Left ventricle myocardium inferior (tissue), 1 donor: ENCODE measurements around the gene PDE3B. TPM values are rescaled to one million over a fixed set of nuclear protein-coding genes. Genes with fewer than 3 reads are reported as not detected.
"Not testable (repeated sequence)": the region's sequence is repeated elsewhere in the genome, so short reads cannot be mapped to it uniquely, and the experiment has no call there.

Experiments used
- DNase-seq: peaks from one replicate; pipeline ENCODE4 v3.0.0-alpha.2; 2020
- H3K27ac ChIP-seq: fragments of 200-600 bp; replicated peaks from 2 replicates; pipeline ENCODE4 v1.8.0; 2021
- H3K27me3 ChIP-seq: fragments of 200-600 bp; 2 replicates; pipeline ENCODE4 v1.8.0; 2021; ENCODE audit warnings: low read depth
- H3K36me3 ChIP-seq: fragments of 200-600 bp; 2 replicates; pipeline ENCODE4 v1.8.0; 2021
- H3K4me1 ChIP-seq: fragments of 200-600 bp; 2 replicates; pipeline ENCODE4 v1.8.0; 2021
- H3K4me3 ChIP-seq: fragments of 200-600 bp; 2 replicates; pipeline ENCODE4 v1.8.0; 2021; ENCODE audit warnings: mild to moderate bottlenecking, moderate library complexity
- H3K9me3 ChIP-seq: fragments of 200-600 bp; replicated peaks from 2 replicates; pipeline ENCODE4 v1.8.0; 2021
- CTCF ChIP-seq: fragments of 200-600 bp; IDR thresholded peaks from 2 replicates; pipeline ENCODE4 v1.8.0; 2021; ENCODE audit warnings: antibody characterized with exemption, mild to moderate bottlenecking, borderline replicate concordance
- intact Hi-C: fragments of 100-400 bp; cut with micrococcal nuclease; formaldehyde crosslinking; loops from one replicate; pipeline ENCODE4 v1.11.0; 2022
- total RNA-seq: library from RNA; stranded (reverse); fragmentation: NEBNext Ultra II Directional; extraction: Animal tissue kit (Norgen Biotek cat#: 25700); gene quantifications from one replicate; pipeline ENCODE4 v1.2.1, GENCODE V29; 2021
- donor health status: DM: no; HTN: yes; CAD: no; lungs with severe emphysema.

The PDE3B gene
- total RNA-seq, 1 donor from 2014 or later: 5.9 TPM

- DNase-seq: no peak
- no peaks in the 10 kb centered on the region for H3K36me3 ChIP-seq
- no peaks in the 10 kb centered on the region for H3K9me3 ChIP-seq
- H3K27ac ChIP-seq: no peak overlapping the region
- no peaks in the 10 kb centered on the region for H3K27me3 ChIP-seq
- H3K4me3 ChIP-seq: no peak overlapping the region
- intact Hi-C loops: no loop called here
- TF ChIP-seq CTCF: no peak
- no peaks in the 10 kb centered on the region for H3K4me1 ChIP-seq
These were observed 149.9 kb downstream of the PDE3B start for GRCh38 chr11:14793546-14793945.

- intact Hi-C loops, H3K27me3 ChIP-seq, H3K4me1 ChIP-seq, DNase-seq, H3K9me3 ChIP-seq, H3K36me3 ChIP-seq, H3K4me3 ChIP-seq, H3K27ac ChIP-seq: not testable (repeated sequence)
These were observed 152.4 kb downstream of the PDE3B start for GRCh38 chr11:14796028-14796427.

GRCh38 chr11:14803846-14804245, 160.2 kb downstream of the PDE3B start:
- Histone ChIP-seq H3K27ac (no peak overlapping the region), H3K27me3 (no peaks in the 10 kb centered on the region), H3K36me3 (peaks cover 3% of the 10 kb centered on the region), H3K4me1 (no peaks in the 10 kb centered on the region), H3K9me3 (no peaks in the 10 kb centered on the region), H3K4me3 (no peak overlapping the region)
- no peak for TF ChIP-seq CTCF
- intact Hi-C loops: no loop called here
- no peak for DNase-seq

GRCh38 chr11:14809466-14809865, 165.9 kb downstream of the PDE3B start:
- intact Hi-C loops: no loop called here
- H3K27ac ChIP-seq: no peak overlapping the region
- no peaks in the 10 kb centered on the region for H3K9me3 ChIP-seq
- peaks cover 12% of the 10 kb centered on the region for H3K36me3 ChIP-seq
- no peak for TF ChIP-seq CTCF
- no peak for DNase-seq
- H3K4me1 ChIP-seq: no peaks in the 10 kb centered on the region
- H3K4me3 ChIP-seq: no peak overlapping the region
- no peaks in the 10 kb centered on the region for H3K27me3 ChIP-seq

- intact Hi-C loops: no loop called here
- Histone ChIP-seq H3K4me1 (no peaks in the 10 kb centered on the region), H3K27me3 (no peaks in the 10 kb centered on the region)
These were observed 169.2 kb downstream of the PDE3B start for GRCh38 chr11:14812757-14813156.

GRCh38 chr11:14813516-14813915, 169.9 kb downstream of the PDE3B start:
- no peak overlapping the region for H3K4me3 ChIP-seq
- intact Hi-C loops: no loop called here
- no peaks in the 10 kb centered on the region for H3K4me1 ChIP-seq
- no peaks in the 10 kb centered on the region for H3K9me3 ChIP-seq
- DNase-seq: no peak
- no peak overlapping the region for H3K27ac ChIP-seq
- H3K27me3 ChIP-seq: no peaks in the 10 kb centered on the region
- TF ChIP-seq CTCF: no peak
- peaks cover 9% of the 10 kb centered on the region for H3K36me3 ChIP-seq

More at GRCh38 chr11:14812757-14813156, 169.2 kb downstream of the PDE3B start:
- no peak for TF ChIP-seq CTCF
- no peaks in the 10 kb centered on the region for H3K9me3 ChIP-seq
- H3K27ac ChIP-seq: no peak overlapping the region
- DNase-seq: no peak
- no peak overlapping the region for H3K4me3 ChIP-seq
- peaks cover 9% of the 10 kb centered on the region for H3K36me3 ChIP-seq
